Measurements from ENCODE around the gene CLNK. TPM values are rescaled to one million over a fixed set of nuclear protein-coding genes. Genes with fewer than 3 reads are reported as not detected.

CLNK gene
- total and polyA plus RNA-seq, 2 of the 13 experiments (the other 11 are each of a cell fraction or from before 2014, with no cell fraction given), result not detected

GRCh38 chr4:10456260-10456594 lies 228.3 kb downstream of the CLNK start:
- Histone ChIP-seq H3K9ac (ENCODE audit: insufficient read depth, low read depth, low read length) (no peak overlapping the region), H4K20me1 (ENCODE audit: insufficient read depth, low read length) (no peaks in the 10 kb centered on the region; the same call in 1 of the 2 replicates), H3K9me3 (ENCODE audit: low read length) (no peaks in the 10 kb centered on the region), H3K27ac (ENCODE audit: extremely low read length, insufficient read depth, low read length) (no peak overlapping the region), H3K4me2 (ENCODE audit: low read depth, low read length) (no peak overlapping the region), H3K4me3 (replicated peaks in 1 of 3; ENCODE audit: insufficient read depth in 1 of 3, low read depth in 2 of 3, low read length in 3 of 3) (no peak overlapping the region), H2AFZ (ENCODE audit: low read length) (no peak overlapping the region), H3K4me1 (ENCODE audit: insufficient read depth, low read length) (no peaks in the 10 kb centered on the region), H3K36me3 (replicated peaks in 1 of 2; ENCODE audit: control insufficient read depth in 1 of 2, insufficient read depth in 2 of 2, low read length in 2 of 2) (no peaks in the 10 kb centered on the region), H3K27me3 (ENCODE audit: control insufficient read depth in 1 of 2, insufficient read depth in 2 of 2, low read length in 2 of 2) (peaks cover 0 to 6% of the 10 kb centered on the region in 2 experiments; a peak in 1 of 5 replicates), H3K79me2 (ENCODE audit: insufficient read depth, low read length) (no peaks in the 10 kb centered on the region)
- no peak for FAIRE-seq
- no peak for TF ChIP-seq MED8 (CRISPR knock-in tag; IDR thresholded peaks at IDR 0.05; ENCODE audit: insufficient replicate concordance)
- no peak for TF ChIP-seq ZNF780A (CRISPR knock-in tag; IDR thresholded peaks at IDR 0.05)
- no peak for TF ChIP-seq SALL2 (CRISPR knock-in tag; IDR thresholded peaks at IDR 0.05)
- no peak for TF ChIP-seq ZNF232 (CRISPR knock-in tag; IDR thresholded peaks at IDR 0.05; ENCODE audit: borderline replicate concordance)
- TF ChIP-seq ISX (CRISPR knock-in tag; conservative IDR thresholded peaks at IDR 0.05), result no peak
- TF ChIP-seq NAIF1 (CRISPR knock-in tag; IDR thresholded peaks at IDR 0.05; ENCODE audit: borderline replicate concordance), result no peak
- TF ChIP-seq ZNF407 (CRISPR knock-in tag; IDR thresholded peaks at IDR 0.05; ENCODE audit: not compliant biosample characterization), result no peak
- TF ChIP-seq ZFP36L2 (CRISPR knock-in tag; IDR thresholded peaks at IDR 0.05), result no peak
- no peak for TF ChIP-seq RNF2 (conservative IDR thresholded peaks at IDR 0.05; ENCODE audit: low read depth)
- no peak for TF ChIP-seq SP4 (CRISPR knock-in tag; IDR thresholded peaks at IDR 0.05)
- TF ChIP-seq ZNF33A (CRISPR knock-in tag; IDR thresholded peaks at IDR 0.05; ENCODE audit: borderline replicate concordance), result no peak
- no peak for TF ChIP-seq ZSCAN31 (CRISPR knock-in tag; IDR thresholded peaks at IDR 0.05; ENCODE audit: low read depth)
- TF ChIP-seq ZBTB21 (CRISPR knock-in tag; IDR thresholded peaks at IDR 0.05), result no peak
- no peak for TF ChIP-seq FOXP1 (IDR thresholded peaks at IDR 0.05)
- TF ChIP-seq FOXP1 (CRISPR knock-in tag; IDR thresholded peaks at IDR 0.05), result no peak
- TF ChIP-seq ZNF326 (CRISPR knock-in tag; IDR thresholded peaks at IDR 0.05; ENCODE audit: borderline replicate concordance), result no peak
- no peak for TF ChIP-seq SMC3 (IDR thresholded peaks at IDR 0.05; ENCODE audit: low read length)
- TF ChIP-seq ZMYM4 (CRISPR knock-in tag; IDR thresholded peaks at IDR 0.05), result no peak
- no peak for TF ChIP-seq ZNF264 (CRISPR knock-in tag; IDR thresholded peaks at IDR 0.05)
- intact Hi-C loops (cut with micrococcal nuclease; ENCODE audit: unreplicated experiment), result no loop called here
- no TSS peak for BruUV-seq (replicated peaks)
- ChIA-PET CTCF (ENCODE audit: low intra/inter-chr PET ratio, low total read pairs) (no interaction called here), POLR2A (no interaction called here)
- WGBS (ENCODE audit: low lambda C conversion rate), result 80% methylated on average over 11 of the region's 11 CpGs
- DNase-seq (ENCODE audit: low spot score), result no peak
- in situ Hi-C loops (cut with HindIII; ENCODE audit: extremely low pct_ligation_motif_present, low pct_unique_long_range_greater_than_20kb), result no loop called here
- ATAC-seq, result no peak
